Measurements from ENCODE around the gene KIF12.

KIF12 gene

GRCh38 chr9:114112325-114112724 lies 13.2 kb upstream of the KIF12 start:
- Histone ChIP-seq H3K4me3 (no peak overlapping the region), H3K27ac (peak overlapping the region; percentile 27 to 47)
- no peak for TF ChIP-seq CTCF (IDR thresholded peaks at IDR 0.05)
- DNase-seq (ENCODE audit: low spot score) = no peak

GRCh38 chr9:114110180-114110579 lies 11.1 kb upstream of the KIF12 start:
- TF ChIP-seq CTCF (IDR thresholded peaks at IDR 0.05) = no peak
- Histone ChIP-seq H3K4me3 (no peak overlapping the region), H3K27ac (no peak overlapping the region)

GRCh38 chr9:114109124-114109523 lies 10.0 kb upstream of the KIF12 start:
- no peak for TF ChIP-seq CTCF (IDR thresholded peaks at IDR 0.05)

More at GRCh38 chr9:114110180-114110579, 11.1 kb upstream of the KIF12 start:
- DNase-seq (ENCODE audit: low spot score) = no peak

GRCh38 chr9:114108016-114108833 lies 9.1 kb upstream of the KIF12 start:
- TF ChIP-seq CTCF (IDR thresholded peaks at IDR 0.05) = peak; percentile 90
- Histone ChIP-seq H3K4me3 (no peak overlapping the region), H3K27ac (no peak overlapping the region)
- DNase-seq (ENCODE audit: low spot score) = no peak

More at GRCh38 chr9:114109124-114109523, 10.0 kb upstream of the KIF12 start:
- Histone ChIP-seq H3K4me3 (no peak overlapping the region), H3K27ac (no peak overlapping the region)
- no peak for DNase-seq (ENCODE audit: low spot score)

GRCh38 chr9:114107286-114108001 lies 8.4 kb upstream of the KIF12 start:
- no peak overlapping the region for H3K27ac ChIP-seq
- DNase-seq (ENCODE audit: low spot score) = no peak
- no peak for TF ChIP-seq CTCF (IDR thresholded peaks at IDR 0.05)
- no peak overlapping the region for H3K4me3 ChIP-seq

- no peak for TF ChIP-seq CTCF (IDR thresholded peaks at IDR 0.05)
- Histone ChIP-seq H3K4me3 (no peak overlapping the region), H3K27ac (no peak overlapping the region)
- DNase-seq (ENCODE audit: low spot score) = no peak
Measured at GRCh38 chr9:114105236-114105635, 6.1 kb upstream of the KIF12 start.

Measured in coronary artery (tissue), 2 donors.